SK-N-SH treated with all-trans-retinoic acid at 6 μM for 48 hours (cell line): ENCODE data around the gene EXOSC5.

Experiments used
- ATAC-seq: fragments of 200-7000 bp; cut with Tn5 transposase; 3 replicates; pipeline ENCODE4 v1.9.1; 2020; ENCODE audit warnings: mild to moderate bottlenecking, moderate library complexity
- ARNTL ChIP-seq: fragments of 450-650 bp; formaldehyde crosslinking; IDR thresholded peaks from 2 replicates; pipeline ENCODE4 v1.5.0; 2020; ENCODE audit warnings: low read depth, mild to moderate bottlenecking, moderate library complexity, borderline replicate concordance
- CSDC2 ChIP-seq: fragments of 250-450 bp; sonication (Bioruptor Pico); IDR thresholded peaks from 2 replicates; pipeline ENCODE4 v1.5.0; 2020; ENCODE audit warnings: mild to moderate bottlenecking, moderate library complexity
- CSRNP3 ChIP-seq: fragments of 250-450 bp; sonication (Bioruptor Pico); IDR thresholded peaks from 2 replicates; pipeline ENCODE4 v1.5.1; 2021; ENCODE audit warnings: mild to moderate bottlenecking, moderate library complexity
- ESRRG ChIP-seq: fragments of 250-450 bp; sonication (Bioruptor Pico); IDR thresholded peaks from 2 replicates; pipeline ENCODE4 v1.6.1; 2021; ENCODE audit warnings: mild to moderate bottlenecking
- GLIS3 ChIP-seq: fragments of 250-450 bp; sonication (Bioruptor Pico); IDR thresholded peaks from 2 replicates; pipeline ENCODE4 v1.5.0; 2020; ENCODE audit warnings: mild to moderate bottlenecking, moderate library complexity
- ISL1 ChIP-seq: fragments of 250-450 bp; sonication (Bioruptor Pico); IDR thresholded peaks from 2 replicates; pipeline ENCODE4 v2.1.2; 2022; ENCODE audit warnings: mild to moderate bottlenecking, moderate library complexity
- OSR1 ChIP-seq: fragments of 250-450 bp; sonication (Bioruptor Pico); IDR thresholded peaks from 2 replicates; pipeline ENCODE4 v1.8.0; 2022; ENCODE audit warnings: moderate library complexity, mild to moderate bottlenecking, inconsistent platforms
- PATZ1 ChIP-seq: fragments of 250-450 bp; sonication (Bioruptor Pico); IDR thresholded peaks from 2 replicates; pipeline ENCODE4 v1.8.0; 2020; ENCODE audit warnings: mild to moderate bottlenecking, moderate library complexity, borderline replicate concordance
- PPARA ChIP-seq: fragments of 250-450 bp; sonication (Bioruptor Pico); IDR thresholded peaks from 2 replicates; pipeline ENCODE4 v1.5.0; 2020; ENCODE audit warnings: mild to moderate bottlenecking, borderline replicate concordance
- SNAI2 ChIP-seq: fragments of 250-450 bp; sonication (Bioruptor Pico); IDR thresholded peaks from 2 replicates; pipeline ENCODE4 v1.5.0; 2020; ENCODE audit warnings: mild to moderate bottlenecking, moderate library complexity
- TCF4 ChIP-seq: fragments of 250-450 bp; sonication (Bioruptor Pico); IDR thresholded peaks from 2 replicates; pipeline ENCODE4 v1.8.0; 2021; ENCODE audit warnings: mild to moderate bottlenecking, moderate library complexity, borderline replicate concordance
- TOX ChIP-seq: fragments of 250-450 bp; sonication (Bioruptor Pico); IDR thresholded peaks from 2 replicates; pipeline ENCODE4 v1.8.0; 2021; ENCODE audit warnings: mild to moderate bottlenecking, moderate library complexity, borderline replicate concordance
- ZC3H10 ChIP-seq: fragments of 250-450 bp; sonication (Bioruptor Pico); IDR thresholded peaks from 2 replicates; pipeline ENCODE4 v1.5.1; 2021; ENCODE audit warnings: mild to moderate bottlenecking, moderate library complexity
- ZFP3 ChIP-seq: fragments of 250-450 bp; sonication (Bioruptor Pico); IDR thresholded peaks from 2 replicates; pipeline ENCODE4 v1.5.0; 2020; ENCODE audit warnings: mild to moderate bottlenecking, moderate library complexity
- ZFP30 ChIP-seq: fragments of 450-650 bp; formaldehyde crosslinking; IDR thresholded peaks from 2 replicates; pipeline ENCODE4 v1.5.0; 2022; ENCODE audit warnings: mild to moderate bottlenecking, moderate library complexity
- ZNF565 ChIP-seq: fragments of 450-650 bp; formaldehyde crosslinking; conservative IDR thresholded peaks from 2 replicates; pipeline ENCODE4 v1.5.0; 2020; ENCODE audit warnings: low read depth, mild to moderate bottlenecking, moderate library complexity
- ZNF70 ChIP-seq: fragments of 450-650 bp; formaldehyde crosslinking; IDR thresholded peaks from 2 replicates; pipeline ENCODE4 v1.5.0; 2020; ENCODE audit warnings: mild to moderate bottlenecking, moderate library complexity
- TF ChIP-seq, protein P1 (sequence below): fragments of 250-450 bp; sonication (Bioruptor Pico); IDR thresholded peaks from 2 replicates; pipeline ENCODE4 v1.5.1; 2020; ENCODE audit warnings: low read depth, mild to moderate bottlenecking, moderate library complexity
- TF ChIP-seq, protein P2 (sequence below): fragments of 250-450 bp; sonication (Bioruptor Pico); IDR thresholded peaks from 2 replicates; pipeline ENCODE4 v1.8.0; 2021; ENCODE audit warnings: low read depth, mild to moderate bottlenecking, moderate library complexity, borderline replicate concordance
- TF ChIP-seq, protein P3 (sequence below): fragments of 250-450 bp; sonication (Bioruptor Pico); IDR thresholded peaks from 2 replicates; pipeline ENCODE4 v1.5.0; 2020; ENCODE audit warnings: mild to moderate bottlenecking, moderate library complexity

Gene EXOSC5

GRCh38 chr19:41352609-41353465 lies 44.3 kb downstream of the EXOSC5 start:
- TF ChIP-seq ZFP3 (no peak), ZC3H10 (CRISPR knock-in tag) (no peak)
- peak; percentile 58 for ATAC-seq

GRCh38 chr19:41352279-41352608 lies 44.9 kb downstream of the EXOSC5 start:
- TF ChIP-seq ZFP3, result no peak
- TF ChIP-seq ZNF70 (CRISPR knock-in tag), result no peak
- TF ChIP-seq SNAI2 (CRISPR knock-in tag), result no peak
- TF ChIP-seq GLIS3 (CRISPR knock-in tag), result no peak
- no peak for TF ChIP-seq CSRNP3 (CRISPR knock-in tag)
- no peak for TF ChIP-seq TCF4 (CRISPR knock-in tag)
- no peak for TF ChIP-seq CSDC2 (CRISPR knock-in tag)
- no peak for TF ChIP-seq PATZ1 (CRISPR knock-in tag)
- no peak for TF ChIP-seq ZNF565 (CRISPR knock-in tag)
- TF ChIP-seq ISL1 (CRISPR knock-in tag), result no peak
- TF ChIP-seq PPARA (CRISPR knock-in tag), result no peak
- TF ChIP-seq TOX (CRISPR knock-in tag), result no peak
- no peak for TF ChIP-seq OSR1
- TF ChIP-seq, protein P1, sequence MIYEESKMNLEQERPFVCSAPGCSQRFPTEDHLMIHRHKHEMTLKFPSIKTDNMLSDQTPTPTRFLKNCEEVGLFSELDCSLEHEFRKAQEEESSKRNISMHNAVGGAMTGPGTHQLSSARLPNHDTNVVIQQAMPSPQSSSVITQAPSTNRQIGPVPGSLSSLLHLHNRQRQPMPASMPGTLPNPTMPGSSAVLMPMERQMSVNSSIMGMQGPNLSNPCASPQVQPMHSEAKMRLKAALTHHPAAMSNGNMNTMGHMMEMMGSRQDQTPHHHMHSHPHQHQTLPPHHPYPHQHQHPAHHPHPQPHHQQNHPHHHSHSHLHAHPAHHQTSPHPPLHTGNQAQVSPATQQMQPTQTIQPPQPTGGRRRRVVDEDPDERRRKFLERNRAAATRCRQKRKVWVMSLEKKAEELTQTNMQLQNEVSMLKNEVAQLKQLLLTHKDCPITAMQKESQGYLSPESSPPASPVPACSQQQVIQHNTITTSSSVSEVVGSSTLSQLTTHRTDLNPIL (CRISPR knock-in tag), result no peak
- no peak; the same call in 2 of the 3 replicates for ATAC-seq

GRCh38 chr19:41351339-41352245 lies 45.6 kb downstream of the EXOSC5 start:
- ATAC-seq, result peak; percentile 53
- no peak for TF ChIP-seq GLIS3 (CRISPR knock-in tag)
- TF ChIP-seq, protein P2, sequence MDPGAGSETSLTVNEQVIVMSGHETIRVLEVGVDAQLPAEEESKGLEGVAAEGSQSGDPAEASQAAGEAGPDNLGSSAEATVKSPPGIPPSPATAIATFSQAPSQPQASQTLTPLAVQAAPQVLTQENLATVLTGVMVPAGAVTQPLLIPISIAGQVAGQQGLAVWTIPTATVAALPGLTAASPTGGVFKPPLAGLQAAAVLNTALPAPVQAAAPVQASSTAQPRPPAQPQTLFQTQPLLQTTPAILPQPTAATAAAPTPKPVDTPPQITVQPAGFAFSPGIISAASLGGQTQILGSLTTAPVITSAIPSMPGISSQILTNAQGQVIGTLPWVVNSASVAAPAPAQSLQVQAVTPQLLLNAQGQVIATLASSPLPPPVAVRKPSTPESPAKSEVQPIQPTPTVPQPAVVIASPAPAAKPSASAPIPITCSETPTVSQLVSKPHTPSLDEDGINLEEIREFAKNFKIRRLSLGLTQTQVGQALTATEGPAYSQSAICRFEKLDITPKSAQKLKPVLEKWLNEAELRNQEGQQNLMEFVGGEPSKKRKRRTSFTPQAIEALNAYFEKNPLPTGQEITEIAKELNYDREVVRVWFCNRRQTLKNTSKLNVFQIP (CRISPR knock-in tag), result no peak
- TF ChIP-seq PPARA (CRISPR knock-in tag), result no peak
- no peak for TF ChIP-seq ZFP30 (CRISPR knock-in tag)
- no peak for TF ChIP-seq PATZ1 (CRISPR knock-in tag)
- TF ChIP-seq CSRNP3 (CRISPR knock-in tag), result no peak
- no peak for TF ChIP-seq ZFP3
- TF ChIP-seq OSR1, result no peak
- TF ChIP-seq TCF4 (CRISPR knock-in tag), result no peak
- TF ChIP-seq CSDC2 (CRISPR knock-in tag), result no peak
- no peak for TF ChIP-seq ARNTL (CRISPR knock-in tag)
- TF ChIP-seq ZNF70 (CRISPR knock-in tag), result no peak
- TF ChIP-seq TOX (CRISPR knock-in tag), result no peak
- TF ChIP-seq, protein P1 (CRISPR knock-in tag), result no peak
- TF ChIP-seq, protein P3, sequence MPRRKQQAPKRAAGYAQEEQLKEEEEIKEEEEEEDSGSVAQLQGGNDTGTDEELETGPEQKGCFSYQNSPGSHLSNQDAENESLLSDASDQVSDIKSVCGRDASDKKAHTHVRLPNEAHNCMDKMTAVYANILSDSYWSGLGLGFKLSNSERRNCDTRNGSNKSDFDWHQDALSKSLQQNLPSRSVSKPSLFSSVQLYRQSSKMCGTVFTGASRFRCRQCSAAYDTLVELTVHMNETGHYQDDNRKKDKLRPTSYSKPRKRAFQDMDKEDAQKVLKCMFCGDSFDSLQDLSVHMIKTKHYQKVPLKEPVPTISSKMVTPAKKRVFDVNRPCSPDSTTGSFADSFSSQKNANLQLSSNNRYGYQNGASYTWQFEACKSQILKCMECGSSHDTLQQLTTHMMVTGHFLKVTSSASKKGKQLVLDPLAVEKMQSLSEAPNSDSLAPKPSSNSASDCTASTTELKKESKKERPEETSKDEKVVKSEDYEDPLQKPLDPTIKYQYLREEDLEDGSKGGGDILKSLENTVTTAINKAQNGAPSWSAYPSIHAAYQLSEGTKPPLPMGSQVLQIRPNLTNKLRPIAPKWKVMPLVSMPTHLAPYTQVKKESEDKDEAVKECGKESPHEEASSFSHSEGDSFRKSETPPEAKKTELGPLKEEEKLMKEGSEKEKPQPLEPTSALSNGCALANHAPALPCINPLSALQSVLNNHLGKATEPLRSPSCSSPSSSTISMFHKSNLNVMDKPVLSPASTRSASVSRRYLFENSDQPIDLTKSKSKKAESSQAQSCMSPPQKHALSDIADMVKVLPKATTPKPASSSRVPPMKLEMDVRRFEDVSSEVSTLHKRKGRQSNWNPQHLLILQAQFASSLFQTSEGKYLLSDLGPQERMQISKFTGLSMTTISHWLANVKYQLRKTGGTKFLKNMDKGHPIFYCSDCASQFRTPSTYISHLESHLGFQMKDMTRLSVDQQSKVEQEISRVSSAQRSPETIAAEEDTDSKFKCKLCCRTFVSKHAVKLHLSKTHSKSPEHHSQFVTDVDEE, result no peak
- TF ChIP-seq ESRRG (CRISPR knock-in tag), result no peak
